Mesenchymal stem cell (in vitro differentiated cells and primary cell): Measurements from ENCODE around the gene PDE7B.

Experiments
- DNase-seq: peaks from one replicate; pipeline ENCODE4 v3.0.0-alpha.2; 2013
- H2AFZ ChIP-seq: one replicate; pipeline ENCODE4 v1.6.1; 2013; ENCODE audit warnings: low read depth, mild to moderate bottlenecking, control low read depth, inconsistent platforms, low read length, moderate library complexity
- H2AK5ac ChIP-seq: 2 replicates; pipeline ENCODE4 v1.6.1; 2013; ENCODE audit warnings: low read length, moderate library complexity, mild to moderate bottlenecking, inconsistent platforms; ENCODE audit not compliant: severe bottlenecking
- H2BK120ac ChIP-seq: one replicate; pipeline ENCODE4 v1.6.1; 2013; ENCODE audit warnings: low read depth, mild to moderate bottlenecking, inconsistent platforms, low read length, moderate library complexity
- H2BK12ac ChIP-seq, 2 experiments: one replicate each; pipeline ENCODE4 v1.6.1; 2013; ENCODE audit warnings: inconsistent platforms in 2 of 2, low read length in 2 of 2, mild to moderate bottlenecking in 2 of 2, moderate library complexity in 2 of 2, control low read depth in 1 of 2
- H2BK15ac ChIP-seq: one replicate; pipeline ENCODE4 v1.6.1; 2013; ENCODE audit warnings: mild to moderate bottlenecking, low read depth, inconsistent platforms; ENCODE audit not compliant: poor library complexity, severe bottlenecking
- H2BK5ac ChIP-seq: 2 replicates; pipeline ENCODE4 v1.6.1; 2013; ENCODE audit warnings: low read depth, mild to moderate bottlenecking, low read length, control low read depth, inconsistent platforms; ENCODE audit not compliant: poor library complexity, severe bottlenecking
- H3K14ac ChIP-seq, 2 experiments: one replicate each; pipeline ENCODE4 v1.6.1; 2013; ENCODE audit warnings: inconsistent platforms in 2 of 2, low read length in 2 of 2, control low read depth in 1 of 2, mild to moderate bottlenecking in 1 of 2, moderate library complexity in 1 of 2
- H3K18ac ChIP-seq, 2 experiments: one replicate each; pipeline ENCODE4 v1.6.1; 2013; ENCODE audit warnings: inconsistent platforms in 2 of 2, low read length in 2 of 2, control low read depth in 1 of 2, low read depth in 1 of 2, mild to moderate bottlenecking in 1 of 2
- H3K23ac ChIP-seq, 2 experiments: one replicate each; pipeline ENCODE4 v1.6.1; 2013; ENCODE audit warnings: inconsistent platforms in 2 of 2, low read length in 2 of 2, mild to moderate bottlenecking in 2 of 2, moderate library complexity in 2 of 2, control low read depth in 1 of 2
- H3K27ac ChIP-seq: 2 replicates; pipeline ENCODE4 v1.5.1; 2013; ENCODE audit warnings: mild to moderate bottlenecking, moderate library complexity, low read length, control low read depth, inconsistent platforms; ENCODE audit not compliant: poor library complexity, severe bottlenecking
- H3K27me3 ChIP-seq, 2 experiments: 2 replicates each; pipeline versions ENCODE4 v1.6.1 to v1.7.0; 2013; ENCODE audit warnings: low read length in 2 of 2, mild to moderate bottlenecking in 2 of 2, moderate library complexity in 2 of 2, control low read depth in 1 of 2, inconsistent platforms in 1 of 2; ENCODE audit not compliant: control insufficient read depth in 1 of 2, insufficient read depth in 1 of 2
- H3K36me3 ChIP-seq, 2 experiments: 2 replicates each; pipeline versions ENCODE4 v1.6.1 to v1.7.0; 2013; ENCODE audit warnings: low read length in 2 of 2, control low read depth in 1 of 2, inconsistent platforms in 1 of 2, low read depth in 1 of 2, mild to moderate bottlenecking in 1 of 2; ENCODE audit not compliant: insufficient read depth in 2 of 2, control insufficient read depth in 1 of 2
- H3K4ac ChIP-seq, 2 experiments: one replicate each; pipeline ENCODE4 v1.6.1; 2013; ENCODE audit warnings: inconsistent platforms in 2 of 2, low read length in 2 of 2, mild to moderate bottlenecking in 2 of 2, moderate library complexity in 2 of 2, control low read depth in 1 of 2, low read depth in 1 of 2
- H3K4me1 ChIP-seq: 2 replicates; pipeline ENCODE4 v1.6.1; 2013; ENCODE audit warnings: low read depth, low read length, control low read depth; ENCODE audit not compliant: control insufficient read depth, insufficient read depth
- H3K4me2 ChIP-seq: 2 replicates; pipeline ENCODE4 v1.6.1; 2013; ENCODE audit warnings: low read length, mild to moderate bottlenecking, inconsistent platforms; ENCODE audit not compliant: poor library complexity, severe bottlenecking
- H3K4me3 ChIP-seq, 2 experiments: 2 replicates each; pipeline versions ENCODE4 v1.5.1 to v1.7.0; 2013; ENCODE audit warnings: low read length in 2 of 2, mild to moderate bottlenecking in 2 of 2, control low read depth in 1 of 2, low read depth in 1 of 2; ENCODE audit not compliant: insufficient read depth in 1 of 2
- H3K79me1 ChIP-seq: replicated peaks from 2 replicates; pipeline ENCODE4 v1.6.1; 2013; ENCODE audit warnings: mild to moderate bottlenecking, control low read depth, low read length, inconsistent platforms; ENCODE audit not compliant: poor library complexity, severe bottlenecking
- H3K9ac ChIP-seq: 2 replicates; pipeline ENCODE4 v1.7.0; 2013; ENCODE audit warnings: mild to moderate bottlenecking, low read length, moderate library complexity
- H3K9me3 ChIP-seq: 2 replicates; pipeline ENCODE4 v1.7.0; 2013; ENCODE audit warnings: mild to moderate bottlenecking, low read length; ENCODE audit not compliant: control insufficient read depth
- H4K8ac ChIP-seq: one replicate; pipeline ENCODE4 v1.6.1; 2013; ENCODE audit warnings: inconsistent platforms, mild to moderate bottlenecking, low read length, moderate library complexity
- H4K91ac ChIP-seq: one replicate; pipeline ENCODE4 v1.6.1; 2013; ENCODE audit warnings: mild to moderate bottlenecking, low read length, inconsistent platforms
- WGBS: methylation state at CpG from one replicate; pipeline ENCODE4 v1.1.7; 2013; ENCODE audit warnings: mixed read lengths; 5-methylcytosine and 5-hydroxymethylcytosine counted together

The PDE7B gene

DNA sequence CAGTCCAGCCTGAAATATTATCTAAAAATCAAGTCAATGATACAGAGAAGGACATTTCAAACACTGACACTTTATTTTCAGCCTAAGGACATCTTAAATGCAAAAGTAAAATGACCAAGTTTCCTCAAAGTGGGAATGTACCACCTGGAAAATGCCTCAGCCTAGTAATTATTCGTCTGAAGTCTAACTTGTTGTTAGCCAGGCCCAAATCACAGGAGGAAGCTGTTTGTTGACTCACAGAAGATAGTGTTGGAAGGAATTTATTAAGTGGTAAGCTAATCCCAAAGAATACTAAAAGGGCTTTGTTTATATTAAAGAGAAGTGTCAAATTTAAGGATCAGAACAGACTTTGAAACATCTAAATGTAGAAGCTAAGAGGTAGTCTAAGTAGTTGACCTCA lies 2.5 kb downstream of the PDE7B start:
- no peak overlapping the region for H2AK5ac ChIP-seq
- no peak overlapping the region for H3K18ac ChIP-seq
- H3K27ac ChIP-seq, result no peak overlapping the region
- peaks cover 5% of the 10 kb centered on the region for H3K4me1 ChIP-seq
- no peak overlapping the region for H4K8ac ChIP-seq
- H3K79me1 ChIP-seq, result peaks cover 2% of the 10 kb centered on the region
- no peak overlapping the region for H2BK120ac ChIP-seq
- WGBS, result 34% methylated on average over 1 of the region's 1 CpG
- H3K9ac ChIP-seq, result no peak overlapping the region
- no peak overlapping the region for H2BK5ac ChIP-seq
- H3K14ac ChIP-seq, result no peak overlapping the region
- no peak overlapping the region for H3K4me3 ChIP-seq
- H4K91ac ChIP-seq, result no peak overlapping the region
- H3K4ac ChIP-seq, result no peak overlapping the region
- H2AFZ ChIP-seq, result no peak overlapping the region
- H3K27me3 ChIP-seq, result no peaks in the 10 kb centered on the region
- no peak overlapping the region for H2BK15ac ChIP-seq
- no peak overlapping the region for H2BK12ac ChIP-seq
- peak; percentile 28 for DNase-seq
- H3K23ac ChIP-seq, result no peak overlapping the region
- no peaks in the 10 kb centered on the region for H3K36me3 ChIP-seq
- H3K4me2 ChIP-seq, result no peak overlapping the region
- no peaks in the 10 kb centered on the region for H3K9me3 ChIP-seq

GRCh38 chr6:135854799-135855198 lies 3.3 kb downstream of the PDE7B start:
- H3K4ac ChIP-seq, result no peak overlapping the region
- no peak overlapping the region for H2BK12ac ChIP-seq
- WGBS, result 100% methylated on average over 2 of the region's 2 CpGs
- H3K14ac ChIP-seq, result no peak overlapping the region
- H3K18ac ChIP-seq, result no peak overlapping the region
- H2BK120ac ChIP-seq, result no peak overlapping the region
- no peak overlapping the region for H2AFZ ChIP-seq
- no peak overlapping the region for H3K27ac ChIP-seq
- no peak for DNase-seq
- no peak overlapping the region for H2BK5ac ChIP-seq
- no peaks in the 10 kb centered on the region for H3K9me3 ChIP-seq
- no peak overlapping the region for H3K23ac ChIP-seq
- no peaks in the 10 kb centered on the region for H3K36me3 ChIP-seq
- no peak overlapping the region for H3K4me3 ChIP-seq
- no peak overlapping the region for H2AK5ac ChIP-seq
- no peak overlapping the region for H4K8ac ChIP-seq
- H3K9ac ChIP-seq, result no peak overlapping the region
- no peak overlapping the region for H3K4me2 ChIP-seq
- peaks cover 2% of the 10 kb centered on the region for H3K79me1 ChIP-seq
- no peak overlapping the region for H4K91ac ChIP-seq
- H3K4me1 ChIP-seq, result peaks cover 5% of the 10 kb centered on the region
- no peaks in the 10 kb centered on the region for H3K27me3 ChIP-seq
- no peak overlapping the region for H2BK15ac ChIP-seq

DNA sequence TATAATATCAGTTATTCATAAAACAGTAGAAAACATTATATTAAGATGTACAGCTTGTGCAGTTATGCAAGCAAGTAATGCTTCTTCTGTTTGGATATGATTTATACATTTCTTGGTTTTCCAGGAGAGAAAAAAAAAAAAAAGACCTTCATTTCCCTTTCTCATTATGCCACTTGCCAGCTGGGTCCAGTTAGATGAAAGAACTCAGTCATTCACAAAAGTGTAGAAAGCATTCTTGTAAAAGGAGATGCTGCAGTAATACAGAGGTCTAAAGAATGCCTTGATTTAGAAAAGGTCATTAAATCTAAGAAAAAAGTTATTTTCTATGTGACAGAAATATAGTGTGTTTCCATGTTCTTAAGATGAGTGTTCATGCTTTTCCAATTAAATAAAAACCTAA lies 7.4 kb downstream of the PDE7B start:
- Histone ChIP-seq H4K8ac (no peak overlapping the region), H3K23ac (no peak overlapping the region), H3K27me3 (no peaks in the 10 kb centered on the region), H3K9ac (no peak overlapping the region), H3K27ac (no peak overlapping the region), H3K36me3 (no peaks in the 10 kb centered on the region), H2AK5ac (no peak overlapping the region), H3K4me1 (no peaks in the 10 kb centered on the region), H2BK15ac (no peak overlapping the region), H3K4me3 (no peak overlapping the region), H3K79me1 (peaks cover 2% of the 10 kb centered on the region), H2AFZ (no peak overlapping the region), H3K9me3 (no peaks in the 10 kb centered on the region), H2BK120ac (no peak overlapping the region), H3K4me2 (no peak overlapping the region), H2BK5ac (no peak overlapping the region), H2BK12ac (no peak overlapping the region), H3K4ac (no peak overlapping the region), H4K91ac (no peak overlapping the region), H3K14ac (no peak overlapping the region), H3K18ac (no peak overlapping the region)
- DNase-seq, result no peak

DNA sequence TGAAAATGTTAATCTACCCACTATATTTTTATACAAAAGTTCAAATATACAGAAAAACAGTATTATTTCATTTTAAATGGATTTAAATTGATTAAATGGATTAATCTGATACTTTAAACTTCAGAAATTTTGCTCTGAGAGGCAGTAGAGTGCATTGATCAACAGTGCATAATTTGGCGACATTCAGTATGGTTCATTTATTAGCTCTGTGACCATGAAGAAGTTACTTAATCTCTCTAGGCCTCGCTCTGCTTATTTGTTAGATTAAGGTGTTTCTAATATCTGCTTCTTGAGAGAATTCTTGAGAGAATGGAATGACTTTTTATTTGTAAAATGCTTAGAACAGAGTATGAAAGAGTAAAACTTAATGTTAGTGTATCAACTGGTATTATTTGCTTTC lies 8.9 kb downstream of the PDE7B start:
- DNase-seq, result no peak
- Histone ChIP-seq H3K36me3 (no peaks in the 10 kb centered on the region), H4K8ac (no peak overlapping the region), H2BK120ac (no peak overlapping the region), H3K27me3 (no peaks in the 10 kb centered on the region), H2AK5ac (no peak overlapping the region), H3K79me1 (peaks cover 2% of the 10 kb centered on the region), H3K18ac (no peak overlapping the region), H3K9me3 (no peaks in the 10 kb centered on the region), H3K4me2 (no peak overlapping the region), H3K9ac (no peak overlapping the region), H4K91ac (no peak overlapping the region), H3K23ac (no peak overlapping the region), H3K4ac (no peak overlapping the region), H3K4me3 (no peak overlapping the region), H2BK12ac (no peak overlapping the region), H3K4me1 (no peaks in the 10 kb centered on the region), H2BK15ac (no peak overlapping the region), H2AFZ (no peak overlapping the region), H2BK5ac (no peak overlapping the region), H3K27ac (no peak overlapping the region), H3K14ac (no peak overlapping the region)
- WGBS, result 97% methylated on average over 2 of the region's 2 CpGs
